ENCODE measurements around the gene COX7A2L. TPM values are rescaled to one million over a fixed set of nuclear protein-coding genes. Genes with fewer than 3 reads are reported as not detected.
"Not testable (repeated sequence)": the region's sequence is repeated elsewhere in the genome, so short reads cannot be mapped to it uniquely, and the experiment has no call there.

COX7A2L gene
- total RNA-seq, 2 experiments from 2014 or later, result 103 TPM

DNA sequence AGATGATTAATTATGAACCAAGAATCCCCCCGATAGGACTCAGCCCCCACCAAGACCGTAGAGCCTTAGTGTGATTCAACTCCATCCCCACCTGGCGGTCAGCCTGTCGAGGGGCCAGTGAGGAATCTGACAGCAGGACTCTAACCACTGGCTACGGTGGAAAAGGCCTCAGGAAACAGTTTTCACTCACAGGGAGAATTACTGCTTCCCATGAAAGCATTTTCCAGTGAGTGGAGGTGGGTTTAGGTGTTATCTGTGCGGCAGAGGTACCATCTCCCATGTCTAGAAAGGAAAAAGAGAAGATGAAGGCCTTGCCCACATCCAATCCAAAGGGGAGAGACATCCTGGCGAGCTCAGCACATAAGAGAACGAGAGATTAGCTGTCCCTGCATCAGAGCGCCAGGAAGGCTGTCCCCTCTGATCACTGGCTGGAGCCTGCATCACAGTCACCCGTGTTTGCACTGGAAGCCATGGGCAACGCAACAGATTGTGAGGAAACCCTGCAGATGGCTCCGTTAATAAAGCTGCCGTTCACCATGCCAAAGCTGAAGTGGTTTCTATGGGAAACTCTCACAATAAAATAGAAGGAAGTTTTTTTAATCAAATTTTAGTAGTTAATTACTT is 22.3 kb downstream of the COX7A2L start:
- no peak for ATAC-seq
- peaks cover 70% of the 10 kb centered on the region for H3K36me3 Mint-ChIP-seq (ENCODE audit: low read depth)
- H3K4me3 Mint-ChIP-seq, result no peak overlapping the region
- POLR2A ChIA-PET, result no interaction called here
- CTCF ChIA-PET, result interaction anchor here (0.9 to 1.5 kb wide), 2 partner anchors 10 to 55 kb away, joined by 4 read pairs; no protein-coding TSS in a partner anchor
- peaks cover 2% of the 10 kb centered on the region for H3K9me3 Mint-ChIP-seq (ENCODE audit: low read depth)
- intact Hi-C loops (cut with DNase I, micrococcal nuclease), result no loop called here
- DNase-seq, result no peak
- no peaks in the 10 kb centered on the region for H3K27me3 Mint-ChIP-seq
- no peak overlapping the region for H3K27ac Mint-ChIP-seq
- peaks cover 19% of the 10 kb centered on the region for H3K4me1 Mint-ChIP-seq

DNA sequence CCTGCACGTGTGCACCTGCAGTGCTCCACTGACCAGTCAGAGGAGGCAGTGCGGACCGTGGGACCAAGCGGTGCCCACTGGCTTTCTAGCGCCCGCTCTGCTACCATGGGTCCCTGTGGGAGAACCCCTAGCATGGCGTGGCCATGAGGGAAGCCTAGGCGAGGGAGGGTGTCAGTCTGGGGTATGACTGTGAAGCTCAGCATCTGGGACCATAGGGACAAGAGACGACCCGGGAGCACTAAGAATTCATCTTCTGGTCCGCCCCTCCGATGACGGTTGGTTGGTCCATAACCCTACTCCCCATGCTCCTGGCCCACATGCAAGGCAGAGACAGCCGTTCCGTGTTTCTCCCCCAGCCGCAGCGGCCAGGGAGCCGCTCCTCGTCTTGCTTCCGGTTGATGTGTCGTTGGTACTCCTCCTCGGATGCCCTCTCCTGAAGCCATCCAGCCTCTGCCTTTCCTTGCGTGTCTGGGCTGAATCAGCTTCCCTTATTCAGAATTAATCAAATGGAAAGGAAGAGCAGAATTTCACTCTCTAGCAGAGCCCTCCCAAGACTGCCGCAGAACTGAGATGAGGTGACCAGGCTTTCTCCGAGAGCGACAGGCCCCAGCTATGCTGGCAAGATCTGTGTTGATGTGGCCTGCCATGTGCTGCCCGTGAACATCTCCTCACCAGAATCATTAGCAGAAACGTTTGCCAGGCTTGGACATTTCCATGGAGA is 23.0 kb downstream of the COX7A2L start:
- Mint-ChIP-seq H3K4me3 (no peak overlapping the region), H3K27ac (no peak overlapping the region), H3K36me3 (ENCODE audit: low read depth) (peaks cover 71% of the 10 kb centered on the region), H3K9me3 (ENCODE audit: low read depth) (peaks cover 2% of the 10 kb centered on the region), H3K4me1 (peaks cover 17% of the 10 kb centered on the region), H3K27me3 (no peaks in the 10 kb centered on the region)
- ChIA-PET CTCF (no interaction called here), POLR2A (no interaction called here)
- intact Hi-C loops (cut with DNase I, micrococcal nuclease), result no loop called here
- ATAC-seq, result no peak
- DNase-seq, result no peak

DNA sequence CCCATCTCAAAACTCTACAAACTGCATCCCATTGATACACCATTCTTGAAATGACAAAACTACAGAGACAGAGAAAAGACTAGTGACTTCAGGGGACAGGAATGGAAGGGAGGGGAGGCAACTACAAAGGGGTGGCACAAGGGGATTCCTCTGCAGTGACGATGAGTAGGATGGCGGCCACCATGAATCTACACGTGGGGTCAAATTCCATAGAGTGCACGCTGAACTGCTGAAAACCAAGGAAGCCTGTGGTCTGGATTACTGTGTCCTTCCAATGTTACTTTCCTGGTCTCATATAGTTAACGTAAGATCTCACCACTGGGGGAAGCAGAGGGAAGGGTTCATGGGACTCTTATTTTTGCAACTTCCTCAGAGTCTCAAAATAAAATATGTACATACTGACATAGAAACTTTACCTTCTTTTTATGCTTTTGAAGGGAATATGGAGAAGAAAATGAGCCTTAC is 23.6 kb downstream of the COX7A2L start:
- DNase-seq, result no peak
- peaks cover 2% of the 10 kb centered on the region for H3K9me3 Mint-ChIP-seq (ENCODE audit: low read depth)
- H3K4me1 Mint-ChIP-seq, result peaks cover 11% of the 10 kb centered on the region
- ChIA-PET CTCF (no interaction called here), POLR2A (no interaction called here)
- no peak overlapping the region for H3K4me3 Mint-ChIP-seq
- no peak for ATAC-seq
- H3K27me3 Mint-ChIP-seq, result no peaks in the 10 kb centered on the region
- no peak overlapping the region for H3K27ac Mint-ChIP-seq
- intact Hi-C loops (cut with DNase I, micrococcal nuclease), result no loop called here
- H3K36me3 Mint-ChIP-seq (ENCODE audit: low read depth), result peaks cover 74% of the 10 kb centered on the region

DNA sequence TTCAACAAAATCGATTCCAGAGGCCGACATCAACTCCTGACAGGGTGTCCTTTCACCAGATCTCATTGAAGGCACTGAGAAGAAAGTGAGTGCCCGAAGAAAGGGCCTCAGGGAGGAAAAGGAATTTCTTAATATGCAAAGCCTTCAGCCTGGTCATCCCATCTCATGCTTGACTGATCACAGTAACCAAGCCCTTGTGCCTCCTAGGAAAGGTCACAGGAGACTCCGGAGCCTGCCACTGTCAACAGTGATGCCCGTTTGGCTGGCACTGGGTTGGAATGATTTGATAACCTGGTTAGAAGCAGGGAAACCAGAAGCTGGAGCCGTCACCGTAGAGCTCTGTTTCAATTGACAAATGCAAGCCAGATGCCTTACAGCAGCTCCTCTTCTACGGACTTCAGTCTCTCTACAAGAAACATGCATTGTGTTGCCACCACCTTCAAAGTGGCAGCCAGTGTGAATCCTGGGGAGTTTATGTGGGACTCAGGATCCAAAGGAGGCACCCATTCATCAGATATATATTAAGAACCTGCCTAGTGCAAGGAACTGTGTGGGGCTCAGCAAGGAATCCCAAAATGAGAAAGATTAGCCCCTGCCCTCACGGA is 24.6 kb downstream of the COX7A2L start:
- intact Hi-C loops (cut with DNase I, micrococcal nuclease), result no loop called here
- no peak for DNase-seq
- Mint-ChIP-seq H3K4me3 (no peak overlapping the region), H3K4me1 (peaks cover 6% of the 10 kb centered on the region), H3K27me3 (no peaks in the 10 kb centered on the region), H3K27ac (no peak overlapping the region), H3K9me3 (ENCODE audit: low read depth) (peaks cover 2% of the 10 kb centered on the region), H3K36me3 (ENCODE audit: low read depth) (peaks cover 82% of the 10 kb centered on the region)
- ATAC-seq, result no peak
- POLR2A ChIA-PET, result no interaction called here
- CTCF ChIA-PET, result interaction anchor here (1.3 kb wide), 1 partner anchor 10 kb away, joined by 4 read pairs; no protein-coding TSS in a partner anchor

DNA sequence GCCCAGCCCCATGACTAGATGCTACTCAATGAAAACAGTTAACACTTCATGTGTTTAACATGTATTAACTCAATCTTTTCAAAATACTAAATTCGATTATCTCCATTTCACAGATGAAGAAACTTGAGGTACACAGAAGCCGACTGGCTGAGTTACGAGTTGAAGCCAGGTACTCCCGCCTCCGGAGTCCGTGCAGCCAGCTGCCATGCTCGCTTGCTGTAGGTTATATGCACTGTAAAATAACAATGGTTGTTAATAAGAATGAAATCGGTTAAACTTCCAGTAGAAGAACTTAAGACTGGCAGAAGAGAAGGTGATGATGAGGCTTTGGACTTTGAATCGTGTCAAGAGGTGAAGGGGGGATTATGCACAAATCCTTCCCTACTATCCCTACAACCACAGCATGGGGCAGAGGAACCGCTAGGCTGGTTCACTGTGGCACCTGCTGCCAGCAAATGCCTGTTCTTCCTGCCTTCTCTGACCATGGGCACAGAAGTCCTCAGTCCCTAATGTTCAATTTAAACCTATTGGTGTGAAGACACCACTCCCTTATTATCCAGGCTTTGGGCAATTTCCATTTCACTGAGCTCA is 25.4 kb downstream of the COX7A2L start:
- no peak for DNase-seq

DNA sequence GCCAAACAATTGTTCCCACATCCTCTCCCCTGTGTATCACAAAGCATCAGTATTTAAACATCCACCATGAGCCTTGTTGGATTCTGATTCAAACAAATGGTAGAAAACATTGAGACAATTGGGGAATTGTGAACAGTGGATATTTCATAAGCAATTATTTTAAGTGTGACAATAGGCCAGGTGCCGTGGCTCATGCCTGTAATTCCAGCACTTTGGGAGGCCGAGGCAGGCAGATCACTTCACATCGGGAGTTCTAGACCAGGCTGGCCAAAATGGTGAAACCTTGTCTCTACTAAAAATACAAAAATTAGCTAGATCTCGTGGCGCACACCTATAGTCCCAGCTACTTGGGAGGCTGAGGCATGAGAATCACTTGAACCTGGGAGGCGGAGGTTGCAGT is 26.2 kb downstream of the COX7A2L start:
- H3K27me3 Mint-ChIP-seq, POLR2A ChIA-PET: not testable (repeated sequence)
- CTCF ChIA-PET, result interaction anchor here (0.9 to 1.3 kb wide), 3 partner anchors 9 to 373 kb away, joined by 3 to 4 read pairs (median 3); no protein-coding TSS in a partner anchor

More for the DNA sequence above, 25.4 kb downstream of the COX7A2L start:
- intact Hi-C loops (cut with DNase I, micrococcal nuclease), result no loop called here
- ATAC-seq, result no peak
- no peak overlapping the region for H3K4me3 Mint-ChIP-seq
- H3K27ac Mint-ChIP-seq, result no peak overlapping the region
- CTCF ChIA-PET, result interaction anchor here (0.9 to 1.3 kb wide), 3 partner anchors 11 to 372 kb away, joined by 3 to 4 read pairs (median 4); no protein-coding TSS in a partner anchor
- peaks cover 2% of the 10 kb centered on the region for H3K9me3 Mint-ChIP-seq (ENCODE audit: low read depth)
- POLR2A ChIA-PET, result no interaction called here
- peaks cover 75% of the 10 kb centered on the region for H3K36me3 Mint-ChIP-seq (ENCODE audit: low read depth)
- H3K27me3 Mint-ChIP-seq, result no peaks in the 10 kb centered on the region
- peaks cover 5% of the 10 kb centered on the region for H3K4me1 Mint-ChIP-seq

DNA sequence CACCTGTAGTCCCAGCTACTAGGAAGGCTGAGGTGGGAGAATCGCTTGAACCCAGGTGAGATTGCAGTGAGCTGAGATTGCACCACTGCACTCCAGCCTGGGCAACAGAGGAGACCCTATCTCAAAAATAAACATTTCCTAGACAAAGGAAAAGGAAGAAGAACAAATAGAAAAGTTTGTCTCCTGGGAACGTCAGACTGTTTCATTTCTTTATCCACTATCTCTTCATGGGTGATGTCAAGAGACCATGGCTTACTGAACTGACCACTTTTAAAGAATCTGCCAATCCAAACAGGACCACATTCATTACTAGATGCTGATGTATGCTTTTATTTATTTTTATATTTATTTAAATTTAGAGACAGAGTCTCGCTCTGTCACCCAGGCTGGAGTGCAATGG is 26.8 kb downstream of the COX7A2L start:
- Mint-ChIP-seq H3K9me3 (ENCODE audit: low read depth) (peaks cover 2% of the 10 kb centered on the region), H3K36me3 (ENCODE audit: low read depth) (peaks cover 67% of the 10 kb centered on the region), H3K4me1 (peaks cover 13% of the 10 kb centered on the region), H3K27me3 (no peaks in the 10 kb centered on the region), H3K27ac (no peak overlapping the region), H3K4me3 (no peak overlapping the region)
- ChIA-PET POLR2A (no interaction called here), CTCF (interaction anchor here (0.6 to 1.3 kb wide), 2 partner anchors 9 to 1399 kb away, joined by 3 read pairs; no protein-coding TSS in a partner anchor)
- DNase-seq (no peak), ATAC-seq (no peak)
- intact Hi-C loops (cut with DNase I, micrococcal nuclease), result no loop called here

More for the DNA sequence above, 26.2 kb downstream of the COX7A2L start:
- intact Hi-C loops (cut with DNase I, micrococcal nuclease); ATAC-seq; H3K9me3 Mint-ChIP-seq (ENCODE audit: low read depth); H3K4me3 Mint-ChIP-seq; DNase-seq; H3K4me1 Mint-ChIP-seq; H3K27ac Mint-ChIP-seq: not testable (repeated sequence)
- peaks cover 69% of the 10 kb centered on the region for H3K36me3 Mint-ChIP-seq (ENCODE audit: low read depth)

DNA sequence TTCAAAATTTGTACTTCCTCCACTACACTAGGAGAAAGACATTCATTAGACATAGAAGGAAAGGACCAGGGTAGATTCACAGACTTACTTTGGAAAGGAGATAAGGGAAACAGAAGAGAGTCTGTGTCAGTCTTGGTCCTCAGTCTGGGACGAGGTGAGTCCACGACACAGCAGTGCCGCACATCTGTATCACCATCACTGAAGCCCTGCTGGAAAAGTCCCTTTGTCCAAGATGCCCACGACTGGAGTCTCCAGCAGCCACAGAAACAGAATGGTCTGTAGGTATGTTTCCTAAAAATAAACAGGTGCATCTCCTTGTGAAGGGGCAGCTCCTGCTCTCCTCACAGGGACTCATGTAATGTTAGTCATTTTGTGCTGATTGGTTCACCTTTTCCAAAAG is 27.4 kb downstream of the COX7A2L start:
- peaks cover 2% of the 10 kb centered on the region for H3K9me3 Mint-ChIP-seq (ENCODE audit: low read depth)
- ATAC-seq (no peak), DNase-seq (no peak)
- no peak overlapping the region for H3K4me3 Mint-ChIP-seq
- peaks cover 66% of the 10 kb centered on the region for H3K36me3 Mint-ChIP-seq (ENCODE audit: low read depth)
- intact Hi-C loops (cut with DNase I, micrococcal nuclease), result no loop called here
- H3K27me3 Mint-ChIP-seq, result no peaks in the 10 kb centered on the region
- H3K27ac Mint-ChIP-seq, result peak overlapping the region; percentile 49
- peaks cover 13% of the 10 kb centered on the region for H3K4me1 Mint-ChIP-seq
- ChIA-PET CTCF (interaction anchor here (0.6 to 1.3 kb wide), 3 partner anchors 10 to 1398 kb away, joined by 3 read pairs; no protein-coding TSS in a partner anchor), POLR2A (no interaction called here)

DNA sequence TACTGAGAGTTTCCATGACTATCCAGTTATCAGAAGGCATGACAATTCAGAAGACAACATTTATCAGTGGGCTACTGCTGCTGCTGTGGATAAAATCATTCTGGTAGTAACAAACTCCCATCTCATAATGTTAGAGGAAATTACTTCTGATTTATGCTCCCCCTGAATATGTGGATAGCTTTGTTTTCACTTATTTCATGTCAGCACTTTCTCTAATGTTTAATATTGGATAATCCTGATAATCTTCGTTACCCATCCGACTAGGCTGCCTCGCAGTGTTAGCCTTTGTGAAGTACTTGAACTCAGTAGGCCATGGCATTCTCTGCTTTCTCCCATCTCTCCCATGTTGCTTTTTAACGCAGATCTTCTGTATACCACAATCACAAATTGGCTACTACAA is 28.4 kb downstream of the COX7A2L start:
- Mint-ChIP-seq H3K4me1 (peaks cover 13% of the 10 kb centered on the region), H3K36me3 (ENCODE audit: low read depth) (peaks cover 61% of the 10 kb centered on the region), H3K27ac (peak overlapping the region; percentile 47), H3K27me3 (no peaks in the 10 kb centered on the region), H3K4me3 (no peak overlapping the region), H3K9me3 (ENCODE audit: low read depth) (peaks cover 2% of the 10 kb centered on the region)
- intact Hi-C loops (cut with DNase I, micrococcal nuclease), result no loop called here
- DNase-seq (no peak), ATAC-seq (no peak)
- CTCF ChIA-PET, result interaction anchor here (0.5 to 1.5 kb wide), 2 partner anchors 20 to 460 kb away, joined by 3 to 6 read pairs; no protein-coding TSS in a partner anchor
- POLR2A ChIA-PET, result no interaction called here

DNA sequence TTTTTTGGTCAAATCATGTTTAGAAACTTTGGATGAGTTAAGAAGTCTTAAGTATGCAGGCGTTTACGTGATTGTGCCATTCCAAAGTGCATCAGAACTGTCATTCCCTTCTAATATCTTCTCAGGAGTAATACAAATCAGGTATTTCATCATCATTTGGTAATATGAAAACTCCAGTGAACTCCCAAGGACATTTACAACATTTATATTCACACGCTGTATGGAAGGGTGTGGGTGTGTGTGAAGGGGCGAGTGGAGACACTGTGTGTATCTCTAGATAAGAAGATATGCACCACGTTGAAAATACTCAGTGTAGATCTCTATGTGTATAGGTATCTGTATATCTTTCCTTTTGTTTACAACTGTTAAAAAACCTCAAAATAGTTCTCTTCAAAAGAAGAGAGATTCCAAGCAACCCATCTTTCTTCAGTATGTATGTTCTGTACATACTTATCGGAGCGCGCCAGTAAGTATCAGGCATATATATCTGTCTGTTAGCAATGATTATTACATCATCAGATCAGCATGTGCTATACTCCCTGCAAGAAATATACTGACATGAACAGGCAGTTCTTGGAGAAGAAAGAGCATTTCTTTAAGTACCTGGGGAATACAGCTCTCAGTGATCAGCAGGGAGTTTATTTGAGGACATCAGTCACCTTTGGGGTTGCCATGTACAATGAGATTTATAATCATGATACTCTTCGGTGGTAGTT is 29.3 kb downstream of the COX7A2L start:
- Mint-ChIP-seq H3K27ac (peak overlapping the region; percentile 78), H3K4me1 (peaks cover 16% of the 10 kb centered on the region), H3K9me3 (ENCODE audit: low read depth) (peaks cover 2% of the 10 kb centered on the region), H3K4me3 (no peak overlapping the region), H3K36me3 (ENCODE audit: low read depth) (peaks cover 56% of the 10 kb centered on the region), H3K27me3 (no peaks in the 10 kb centered on the region)
- CTCF ChIA-PET, result interaction anchor here (0.9 to 1.5 kb wide), 3 partner anchors 15 to 161 kb away, joined by 3 to 6 read pairs (median 4); no protein-coding TSS in a partner anchor
- POLR2A ChIA-PET, result no interaction called here
- DNase-seq (no peak), ATAC-seq (no peak)
- intact Hi-C loops (cut with DNase I, micrococcal nuclease), result no loop called here

DNA sequence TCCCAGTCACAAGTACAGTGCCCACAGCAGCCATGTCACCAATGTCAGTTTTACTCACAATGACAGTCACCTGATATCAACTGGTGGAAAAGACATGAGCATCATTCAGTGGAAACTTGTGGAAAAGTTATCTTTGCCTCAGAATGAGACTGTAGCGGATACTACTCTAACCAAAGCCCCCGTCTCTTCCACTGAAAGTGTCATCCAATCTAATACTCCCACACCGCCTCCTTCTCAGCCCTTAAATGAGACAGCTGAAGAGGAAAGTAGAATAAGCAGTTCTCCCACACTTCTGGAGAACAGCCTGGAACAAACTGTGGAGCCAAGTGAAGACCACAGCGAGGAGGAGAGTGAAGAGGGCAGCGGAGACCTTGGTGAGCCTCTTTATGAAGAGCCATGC is 31.3 kb downstream of the COX7A2L start:
- peaks cover 16% of the 10 kb centered on the region for H3K4me1 Mint-ChIP-seq
- peak overlapping the region; percentile 10 for H3K27ac Mint-ChIP-seq
- POLR2A ChIA-PET, result no interaction called here
- H3K27me3 Mint-ChIP-seq, result no peaks in the 10 kb centered on the region
- no peak overlapping the region for H3K4me3 Mint-ChIP-seq
- CTCF ChIA-PET, result interaction anchor here (1.4 to 4.1 kb wide), 4 partner anchors 21 to 233 kb away, joined by 3 to 40 read pairs (median 4); no protein-coding TSS in a partner anchor
- H3K36me3 Mint-ChIP-seq (ENCODE audit: low read depth), result peaks cover 52% of the 10 kb centered on the region
- ATAC-seq (peak; percentile 17), DNase-seq (no peak)
- intact Hi-C loops (cut with DNase I, micrococcal nuclease), result no loop called here
- H3K9me3 Mint-ChIP-seq (ENCODE audit: low read depth), result no peaks in the 10 kb centered on the region

Data from activated CD4-positive, alpha-beta T cell treated with anti-CD3 and anti-CD28 coated beads for 36 hours (primary cell).